GM18867 (cell line): ENCODE data around the gene WNT5A.

Source experiments
- ATAC-seq: cut with Tn5 transposase; IDR thresholded peaks from one replicate; pipeline ENCODE4 v1.9.1; 2021; ENCODE audit warnings: mild to moderate bottlenecking, moderate library complexity; ENCODE audit not compliant: unreplicated experiment

The WNT5A gene

DNA sequence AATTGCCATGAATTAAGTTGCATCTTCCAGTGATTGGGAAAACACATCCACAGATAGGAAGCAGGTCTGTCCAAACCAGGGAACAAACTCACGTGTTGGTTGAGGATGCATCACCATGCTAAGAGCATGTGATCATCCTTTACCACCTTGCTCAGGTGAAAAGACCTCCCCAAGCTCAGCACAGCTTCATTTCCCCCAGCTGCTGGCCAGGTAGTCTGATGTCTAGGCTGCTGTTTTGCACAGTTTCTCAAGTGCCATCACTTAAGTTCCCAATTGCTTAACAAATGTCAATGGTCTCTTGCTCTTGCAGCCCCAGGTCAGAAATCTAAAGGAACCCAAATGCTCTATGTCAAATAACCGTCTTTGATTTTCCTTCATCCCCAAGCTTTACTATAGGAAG is 34.2 kb downstream of the WNT5A start:
- ATAC-seq: no peak

DNA sequence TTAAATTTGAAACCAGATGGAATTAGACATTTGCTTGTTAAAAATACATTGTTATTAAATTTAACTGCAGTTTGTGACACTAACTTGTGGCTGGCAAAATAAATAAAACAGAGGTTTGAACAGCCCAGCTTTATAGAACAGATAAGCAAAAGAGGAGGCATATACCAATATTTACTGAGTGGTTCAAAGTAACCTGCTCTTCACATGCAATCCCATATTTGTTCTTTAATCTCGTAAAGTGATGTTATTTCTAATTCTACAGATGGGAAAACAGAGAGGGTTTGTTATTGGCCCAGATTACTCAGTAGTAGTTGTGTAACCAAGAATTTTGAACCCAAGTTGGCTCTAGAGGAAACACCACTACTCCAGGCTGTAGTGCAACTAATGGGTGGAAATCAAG is 37.6 kb downstream of the WNT5A start:
- no peak for ATAC-seq

DNA sequence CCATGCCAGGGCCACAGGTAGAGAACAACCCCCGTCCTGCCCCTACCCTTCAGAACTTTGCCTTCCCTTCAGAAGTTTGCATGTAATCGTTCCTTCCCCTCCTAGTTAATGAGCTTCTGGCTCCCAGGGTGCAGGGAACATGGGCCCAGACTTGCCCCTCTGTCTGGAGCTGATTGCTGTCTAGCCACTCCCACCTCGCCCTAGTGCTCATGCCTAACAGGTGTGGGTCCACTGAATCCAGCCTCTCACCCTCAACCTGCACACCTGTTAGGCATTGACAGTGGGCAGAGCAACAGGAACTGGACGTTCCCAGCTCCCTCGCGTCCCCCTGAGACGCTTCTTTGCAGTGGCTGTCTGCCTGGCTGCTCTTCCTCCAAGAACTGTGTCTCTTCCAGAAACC is 40.3 kb downstream of the WNT5A start:
- ATAC-seq: no peak

DNA sequence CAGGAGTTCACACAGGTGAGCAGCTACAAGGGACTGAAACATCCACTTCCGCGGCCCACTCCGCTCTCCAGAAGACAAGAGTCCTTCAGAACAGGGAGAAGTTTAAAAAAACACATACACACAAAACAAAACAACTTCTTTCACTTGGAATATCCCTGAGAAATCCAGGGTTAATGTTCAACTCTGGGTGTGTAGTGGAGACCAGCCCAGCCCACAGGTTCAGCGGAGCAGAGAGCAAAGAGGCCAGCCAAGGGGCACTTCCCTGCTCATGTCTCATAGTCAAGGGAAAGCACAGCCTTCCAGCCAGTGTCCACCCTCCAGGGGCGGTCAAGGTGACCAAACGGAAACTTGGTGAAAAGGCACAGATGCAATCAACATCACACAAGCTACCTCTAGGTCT is 41.6 kb downstream of the WNT5A start:
- ATAC-seq: no peak

DNA sequence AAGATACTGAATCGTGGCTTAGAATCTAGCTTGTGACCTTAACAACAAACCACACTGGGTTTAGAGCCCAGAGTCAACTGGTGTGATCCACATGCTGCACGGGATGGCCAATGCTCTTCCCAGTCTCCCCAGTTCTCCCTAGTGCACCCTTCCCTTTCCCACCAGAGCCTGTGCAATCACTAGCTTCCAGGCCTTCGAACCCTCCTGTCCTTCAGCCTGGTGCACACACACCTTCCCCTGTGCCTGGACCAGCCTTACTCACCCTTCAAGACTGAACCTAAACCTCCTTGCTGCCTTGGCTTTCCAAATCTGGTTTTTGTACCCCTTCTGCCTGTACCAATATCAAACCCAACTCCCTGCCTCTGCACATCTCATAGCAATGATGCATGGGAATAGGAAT is 43.8 kb downstream of the WNT5A start:
- no peak for ATAC-seq

DNA sequence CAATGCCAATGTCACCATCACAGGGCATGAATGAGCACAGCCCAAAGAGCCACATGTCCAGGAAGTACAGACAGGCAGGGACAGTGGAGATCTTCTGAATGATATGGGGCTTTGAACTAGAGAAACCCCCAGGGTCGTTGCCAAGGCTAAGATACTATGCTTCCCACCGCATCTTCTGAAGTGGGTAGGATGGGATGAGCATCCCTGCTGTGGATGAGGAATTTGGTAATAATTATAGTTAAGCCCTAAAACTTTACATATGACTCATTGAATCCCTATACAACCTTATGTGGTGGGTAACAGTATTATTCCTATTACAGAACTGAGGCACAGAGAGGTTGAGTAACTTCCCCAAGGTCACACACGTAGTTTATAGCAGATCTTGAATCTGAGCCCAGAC is 44.2 kb downstream of the WNT5A start:
- no peak for ATAC-seq

DNA sequence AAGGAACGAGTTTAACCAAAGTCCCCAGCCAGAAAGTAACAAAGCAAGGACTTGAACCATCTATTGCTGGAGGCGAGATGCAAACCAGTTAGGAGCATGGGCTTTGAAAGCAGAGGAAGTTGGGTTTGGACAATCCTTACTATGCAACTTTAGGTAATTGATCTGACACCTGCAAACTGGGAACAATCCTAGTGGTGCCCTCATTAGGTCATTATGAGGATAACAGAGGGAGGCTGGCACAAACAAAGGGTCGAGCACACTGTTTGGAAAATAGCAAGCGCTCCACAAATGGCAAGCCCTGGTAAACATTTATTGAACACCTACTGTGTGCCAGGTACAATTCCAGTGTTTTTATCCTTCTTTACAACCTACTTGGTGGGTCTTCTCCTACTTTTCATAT is 45.6 kb downstream of the WNT5A start:
- no peak for ATAC-seq

DNA sequence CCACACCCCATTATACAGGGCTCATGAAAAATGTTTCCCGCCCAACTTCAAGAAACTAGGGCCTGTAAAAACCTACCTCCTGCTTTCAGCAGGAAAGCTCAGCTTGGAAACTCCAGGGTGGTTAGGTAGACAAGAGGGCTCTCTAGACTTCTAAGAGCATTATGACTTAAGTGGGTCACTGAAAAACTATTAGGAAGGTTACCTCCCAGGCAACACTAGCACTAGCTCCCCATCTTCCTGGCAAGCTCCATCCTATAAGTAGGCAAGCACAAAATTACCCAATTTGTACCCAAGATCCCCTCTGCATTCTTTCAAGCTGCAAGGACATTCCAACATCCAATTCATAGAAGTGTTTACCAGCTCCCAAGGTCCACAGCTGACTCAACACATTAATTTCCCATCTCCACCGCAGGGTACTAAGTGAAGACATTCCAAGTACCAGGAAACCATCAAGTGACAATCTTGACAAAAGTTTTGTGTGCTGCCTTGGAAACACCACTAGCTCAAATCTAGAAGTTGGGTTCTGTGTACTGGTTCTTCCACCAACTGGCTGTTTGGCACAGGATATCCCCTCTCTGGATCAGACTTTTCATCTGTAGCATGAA is 46.9 kb downstream of the WNT5A start:
- no peak for ATAC-seq

DNA sequence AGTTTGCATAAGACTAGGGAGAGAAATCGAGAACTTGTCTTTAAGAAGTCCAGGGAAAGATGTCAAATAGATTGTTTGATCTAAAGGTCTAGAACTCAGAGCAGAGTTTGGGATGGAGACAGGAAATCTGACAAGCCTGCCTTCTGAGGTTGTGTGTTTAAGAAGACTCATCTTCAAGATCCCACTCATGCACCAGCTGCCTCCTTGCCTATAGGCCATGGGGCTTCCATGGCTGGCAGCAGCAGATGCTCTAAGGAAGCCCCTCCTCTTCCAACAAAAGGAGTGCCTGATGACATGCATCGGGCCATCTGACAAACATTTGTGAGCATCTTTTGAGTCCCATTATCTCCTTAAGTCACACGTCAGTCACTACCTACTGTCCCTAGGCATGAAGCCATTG is 47.4 kb downstream of the WNT5A start:
- no peak for ATAC-seq

DNA sequence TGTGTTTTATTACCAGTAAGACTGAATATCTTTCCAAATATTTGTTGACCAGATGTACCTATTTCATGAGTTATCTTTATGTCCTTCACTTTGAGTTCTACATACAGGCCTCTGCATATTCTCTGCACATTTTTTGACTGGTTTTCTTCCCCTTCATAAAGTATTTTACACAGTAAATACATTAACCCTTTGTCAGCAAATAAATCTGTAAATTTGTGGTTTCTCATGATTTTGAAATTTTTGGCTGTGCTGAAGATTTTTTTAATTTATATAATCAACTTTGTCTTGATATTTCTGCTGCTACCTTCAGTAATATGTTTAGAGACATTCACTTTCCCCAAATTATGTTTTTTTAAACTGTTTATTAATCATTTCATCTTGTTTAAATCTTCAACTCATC is 50.5 kb downstream of the WNT5A start:
- no peak for ATAC-seq

DNA sequence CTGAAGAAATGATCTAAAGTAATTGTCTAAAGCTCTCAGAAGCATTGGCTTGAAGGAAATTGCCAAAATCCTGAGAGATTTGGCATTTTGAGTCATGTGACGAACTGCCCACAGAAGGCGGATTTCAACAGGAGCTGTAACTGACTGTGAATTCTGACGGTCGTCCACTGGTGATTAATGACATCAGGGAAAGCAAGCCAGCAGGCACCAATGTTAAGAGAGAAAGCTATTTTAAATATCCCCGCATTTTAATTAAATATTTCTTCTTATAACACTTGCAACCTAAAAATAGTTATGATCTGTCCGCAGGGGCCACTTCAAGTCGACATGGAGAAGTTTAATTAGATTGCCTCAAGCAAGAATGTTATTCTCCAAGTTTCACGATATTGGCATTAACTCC is 51.6 kb downstream of the WNT5A start:
- ATAC-seq: no peak

DNA sequence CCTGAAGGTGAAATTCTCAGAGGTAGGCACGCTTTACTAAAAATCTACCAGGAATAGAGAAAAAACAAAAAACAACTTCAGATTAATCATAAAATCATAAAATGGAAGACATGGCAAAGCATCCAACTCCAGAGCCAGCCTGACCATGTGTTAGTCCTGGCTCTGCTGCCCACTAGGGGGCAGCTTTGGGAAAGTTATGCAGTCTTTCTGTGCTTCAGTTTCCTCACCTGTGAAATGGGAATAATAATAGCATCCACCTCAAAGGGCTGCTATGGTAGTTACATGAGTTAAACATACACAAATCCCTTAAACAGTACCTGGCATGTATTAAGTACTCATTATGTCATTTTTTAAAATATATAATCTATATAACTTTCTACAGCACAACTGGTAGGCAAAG is 52.3 kb downstream of the WNT5A start:
- peak; percentile 63 for ATAC-seq

DNA sequence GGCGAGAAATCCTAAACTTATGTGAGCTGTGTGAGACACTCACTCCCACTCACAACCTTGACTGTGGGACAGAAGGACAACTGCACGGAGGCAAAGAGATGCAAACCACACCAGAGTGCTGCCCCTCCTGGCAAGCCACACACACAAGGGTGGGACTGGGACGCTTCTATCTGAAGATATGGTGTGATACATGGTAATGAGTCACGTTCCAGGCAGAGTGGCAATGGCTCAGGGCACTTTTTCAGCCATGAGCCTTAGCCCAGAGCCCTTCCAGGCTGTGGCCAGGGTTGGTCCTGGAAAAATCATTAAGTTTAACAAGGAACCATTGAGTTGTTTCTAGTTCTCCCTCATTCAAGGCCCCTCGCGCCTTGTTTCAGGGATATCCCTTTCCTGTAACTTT is 56.1 kb downstream of the WNT5A start:
- no peak for ATAC-seq

DNA sequence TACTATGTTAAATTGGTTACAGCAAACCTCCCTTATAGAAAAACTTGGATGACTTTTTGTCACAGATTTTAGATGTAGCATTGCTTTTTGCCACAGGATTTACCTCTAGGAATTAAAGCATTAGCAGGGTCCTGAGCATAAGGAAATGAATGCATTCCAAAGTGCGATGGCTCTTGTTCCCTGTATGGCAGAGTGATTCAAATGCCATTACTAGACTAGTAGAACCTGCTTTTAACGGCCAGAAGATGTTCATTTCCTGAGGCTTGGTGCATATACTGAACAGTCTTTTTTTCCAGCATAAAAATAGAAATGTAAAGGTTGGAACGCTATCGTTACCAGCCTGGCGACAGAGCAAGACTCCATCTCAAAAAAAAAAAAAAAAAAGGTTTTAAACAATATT is 59.4 kb downstream of the WNT5A start:
- ATAC-seq: no peak

DNA sequence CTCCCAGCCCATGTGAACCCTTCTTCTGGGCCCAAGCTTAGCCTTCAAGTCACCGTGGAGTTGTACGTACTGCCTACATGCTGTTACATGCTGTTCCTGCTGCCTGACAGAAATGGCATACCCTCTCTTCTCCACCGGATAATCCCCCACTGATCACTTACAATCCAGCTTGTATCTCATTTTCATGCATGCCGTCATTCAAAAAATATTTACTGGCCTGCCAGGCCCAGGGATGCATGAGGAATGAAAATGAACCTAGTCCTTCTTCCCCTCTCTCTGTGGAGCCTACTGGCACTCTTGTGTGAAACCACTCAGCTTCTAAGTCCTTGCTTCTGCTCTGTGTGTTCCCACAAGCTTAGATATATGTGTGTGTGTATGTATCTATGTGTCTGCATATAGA is 60.6 kb downstream of the WNT5A start:
- ATAC-seq: no peak

DNA sequence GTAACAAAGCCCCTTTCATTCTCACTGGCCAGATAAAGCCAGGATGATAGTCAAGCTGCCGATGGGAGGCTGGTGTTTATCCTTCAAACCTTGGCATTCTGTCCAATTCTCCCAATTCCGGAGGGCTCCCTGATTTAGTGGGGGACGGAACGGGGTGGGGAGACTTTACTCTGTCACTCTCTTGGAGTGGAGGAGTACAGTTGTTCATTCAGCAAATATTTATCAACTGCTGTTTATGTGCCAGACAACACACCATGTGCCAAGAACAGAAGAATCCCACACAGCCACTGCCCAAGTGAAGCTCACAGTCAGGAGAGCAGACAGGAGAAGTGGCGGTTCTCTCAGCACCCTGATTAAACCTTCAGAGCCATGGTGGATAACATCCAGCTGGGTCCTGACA is 63.3 kb downstream of the WNT5A start:
- ATAC-seq: no peak

DNA sequence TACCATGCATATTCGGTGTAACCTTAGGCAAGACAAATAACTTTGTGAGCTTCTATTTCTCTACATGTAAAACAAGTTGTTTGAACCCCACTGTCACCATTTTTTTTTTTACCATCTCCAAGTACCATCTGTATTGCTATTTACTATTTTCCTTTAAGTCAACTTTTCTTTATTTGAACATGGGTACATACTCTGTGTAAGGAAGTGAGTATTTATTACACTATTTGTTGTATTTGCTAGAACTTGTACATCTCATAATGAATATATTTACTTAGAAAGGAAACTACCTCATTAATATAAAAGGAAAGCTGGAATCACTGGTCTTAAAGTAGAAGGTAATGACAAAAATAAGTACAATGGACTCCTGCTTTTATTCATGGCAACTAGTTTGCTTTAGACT is 69.9 kb downstream of the WNT5A start:
- ATAC-seq: no peak

DNA sequence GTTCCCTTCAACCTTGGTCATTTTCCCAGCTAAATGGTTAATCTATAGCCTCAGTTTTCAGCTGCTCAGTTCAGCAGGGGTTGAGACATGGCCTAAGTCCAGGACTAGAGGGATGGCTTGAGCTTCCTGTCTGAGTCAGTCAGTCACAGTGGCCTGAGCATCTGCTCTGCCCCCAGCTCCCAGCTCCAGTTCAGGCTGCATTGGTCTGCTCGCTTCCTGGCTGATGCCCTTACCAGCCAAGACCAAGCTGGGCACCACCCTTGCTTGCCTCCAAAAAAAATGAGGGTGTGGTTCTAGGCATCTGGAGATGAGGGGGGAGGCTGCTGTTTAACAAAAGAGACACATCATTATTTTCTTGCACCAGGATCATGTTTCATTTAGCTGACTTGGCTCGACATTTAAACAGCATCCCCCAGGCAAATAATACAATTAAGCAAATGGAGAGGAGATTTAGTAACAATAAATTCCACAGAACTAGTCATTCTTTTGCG is 70.7 kb downstream of the WNT5A start:
- no peak for ATAC-seq
